Endodermal cell (in vitro differentiated cells): ENCODE data around the gene CDK5R1. TPM values are rescaled to one million over a fixed set of nuclear protein-coding genes. Genes with fewer than 3 reads are reported as not detected.

Experiments used
- DNase-seq: peaks from one replicate; pipeline ENCODE4 v3.0.0-alpha.2; 2017
- H3K27ac ChIP-seq: 2 replicates; pipeline ENCODE4 v1.5.1; 2013; ENCODE audit warnings: mild to moderate bottlenecking, low read depth, low read length, moderate library complexity
- H3K27me3 ChIP-seq: 2 replicates; pipeline ENCODE4 v1.6.1; 2013; ENCODE audit warnings: mild to moderate bottlenecking, low read length, moderate library complexity; ENCODE audit not compliant: insufficient read depth, control insufficient read depth, poor library complexity, severe bottlenecking
- H3K36me3 ChIP-seq: 2 replicates; pipeline ENCODE4 v1.7.0; 2013; ENCODE audit warnings: mild to moderate bottlenecking, low read length, moderate library complexity; ENCODE audit not compliant: control insufficient read depth, insufficient read depth
- H3K4me1 ChIP-seq: one replicate; pipeline ENCODE4 v1.7.0; 2013; ENCODE audit warnings: low read length; ENCODE audit not compliant: control insufficient read depth, insufficient read depth
- H3K4me3 ChIP-seq: 2 replicates; pipeline ENCODE4 v1.5.1; 2013; ENCODE audit warnings: mild to moderate bottlenecking, low read length, moderate library complexity
- H3K9ac ChIP-seq: 2 replicates; pipeline ENCODE4 v1.6.1; 2013; ENCODE audit warnings: mild to moderate bottlenecking, low read length, moderate library complexity; ENCODE audit not compliant: poor library complexity, severe bottlenecking; ENCODE audit errors: extremely low read depth
- H3K9me3 ChIP-seq: 2 replicates; pipeline ENCODE4 v1.6.1; 2013; ENCODE audit warnings: mild to moderate bottlenecking, low read length, moderate library complexity; ENCODE audit not compliant: control insufficient read depth
- H3K27ac Mint-ChIP-seq: 2 replicates; pipeline ENCODE4 v1.8.0; 2020; ENCODE audit warnings: mixed read lengths
- H3K27me3 Mint-ChIP-seq: 2 replicates; pipeline ENCODE4 v1.8.0; 2021; ENCODE audit warnings: mild to moderate bottlenecking, mixed read lengths; ENCODE audit not compliant: insufficient read depth
- H3K36me3 Mint-ChIP-seq: 2 replicates; pipeline ENCODE4 v1.8.0; 2020; ENCODE audit warnings: low read depth, mixed read lengths
- H3K4me1 Mint-ChIP-seq: 2 replicates; pipeline ENCODE4 v1.8.0; 2020; ENCODE audit warnings: mixed read lengths
- H3K4me3 Mint-ChIP-seq: 2 replicates; pipeline ENCODE4 v1.8.0; 2020; ENCODE audit warnings: mild to moderate bottlenecking, moderate library complexity, mixed read lengths
- H3K9me3 Mint-ChIP-seq: 2 replicates; pipeline ENCODE4 v1.8.0; 2020; ENCODE audit warnings: mild to moderate bottlenecking, mixed read lengths
- CTCF ChIP-seq: fragments of 200-600 bp; sonication (generic); conservative IDR thresholded peaks from 2 replicates; pipeline ENCODE4 v1.5.0; 2021; ENCODE audit warnings: antibody characterized with exemption, mild to moderate bottlenecking
- WGBS, 2 experiments: methylation state at CpG; one replicate each; pipeline versions ENCODE4 v1.1.5 to v1.1.7; 2013; ENCODE audit warnings: missing lambda C conversion rate in 2 of 2, mixed read lengths in 1 of 2; ENCODE audit not compliant: insufficient coverage in 1 of 2, insufficient read length in 1 of 2; 5-methylcytosine and 5-hydroxymethylcytosine counted together
- total RNA-seq, 2 donors: library from RNA; stranded (reverse); fragmentation: NEBNext Ultra II Directional in 1 of 2; extraction: Animal tissue kit (Norgen Biotek cat#: 25700) in 1 of 2; gene quantifications; 2 replicates in 1 of 2; 3 replicates in 1 of 2; pipeline ENCODE4 v1.2.1, GENCODE V29; 2021

The CDK5R1 gene
- total RNA-seq, 2 donors from 2014 or later, result 9.8 to 10.3 TPM

- Mint-ChIP-seq H3K4me3 (peak overlapping the region; percentile 74), H3K4me1 (peaks cover 54% of the 10 kb centered on the region), H3K27me3 (no peaks in the 10 kb centered on the region), H3K36me3 (peaks cover 20% of the 10 kb centered on the region), H3K27ac (no peak overlapping the region), H3K9me3 (no peaks in the 10 kb centered on the region)
- DNase-seq, result no peak
- TF ChIP-seq CTCF, result no peak
- Histone ChIP-seq H3K27me3 (no peaks in the 10 kb centered on the region), H3K27ac (no peak overlapping the region), H3K4me3 (peak overlapping the region; percentile 87), H3K4me1 (peaks cover 16% of the 10 kb centered on the region), H3K36me3 (peaks cover 18% of the 10 kb centered on the region), H3K9ac (no peak overlapping the region), H3K9me3 (no peaks in the 10 kb centered on the region)
- 91% methylated on average over 14 to 16 of the region's 16 CpGs for WGBS, 2 experiments
Observed at GRCh38 chr17:32488177-32488542, 1.4 kb downstream of the CDK5R1 start.

- peak overlapping the region; percentile 87 for H3K4me3 ChIP-seq
- H3K27ac Mint-ChIP-seq, result no peak overlapping the region
- no peak for TF ChIP-seq CTCF
- H3K27ac ChIP-seq, result no peak overlapping the region
- H3K4me1 ChIP-seq, result peaks cover 13% of the 10 kb centered on the region
- peaks cover 20% of the 10 kb centered on the region for H3K36me3 Mint-ChIP-seq
- H3K4me1 Mint-ChIP-seq, result peaks cover 48% of the 10 kb centered on the region
- no peak overlapping the region for H3K9ac ChIP-seq
- 94 to 98% methylated on average over 7 to 13 of the region's 13 CpGs for WGBS, 2 experiments
- DNase-seq, result no peak
- peak overlapping the region; percentile 74 for H3K4me3 Mint-ChIP-seq
- no peaks in the 10 kb centered on the region for H3K9me3 Mint-ChIP-seq
- H3K9me3 ChIP-seq, result no peaks in the 10 kb centered on the region
- peaks cover 18% of the 10 kb centered on the region for H3K36me3 ChIP-seq
- no peaks in the 10 kb centered on the region for H3K27me3 Mint-ChIP-seq
- H3K27me3 ChIP-seq, result no peaks in the 10 kb centered on the region
Observed at GRCh38 chr17:32488604-32489180, 1.9 kb downstream of the CDK5R1 start.

GRCh38 chr17:32489320-32490100 is 2.7 kb downstream of the CDK5R1 start:
- peaks cover 41% of the 10 kb centered on the region for H3K4me1 Mint-ChIP-seq
- peak overlapping the region; percentile 30 for H3K4me3 ChIP-seq
- no peaks in the 10 kb centered on the region for H3K27me3 ChIP-seq
- no peak for TF ChIP-seq CTCF
- peaks cover 20% of the 10 kb centered on the region for H3K36me3 Mint-ChIP-seq
- DNase-seq, result no peak
- 89 to 92% methylated on average over 10 of the region's 10 CpGs for WGBS, 2 experiments
- H3K4me1 ChIP-seq, result peaks cover 13% of the 10 kb centered on the region
- H3K9me3 ChIP-seq, result no peaks in the 10 kb centered on the region
- no peaks in the 10 kb centered on the region for H3K9me3 Mint-ChIP-seq
- H3K36me3 ChIP-seq, result peaks cover 18% of the 10 kb centered on the region
- peak overlapping the region; percentile 74 for H3K4me3 Mint-ChIP-seq
- no peaks in the 10 kb centered on the region for H3K27me3 Mint-ChIP-seq
- no peak overlapping the region for H3K27ac ChIP-seq
- H3K9ac ChIP-seq, result no peak overlapping the region
- H3K27ac Mint-ChIP-seq, result no peak overlapping the region
